IPS DF 4.7 (cell line): ENCODE results near the gene TNK2.
"Not testable (repeated sequence)": the region's sequence is repeated elsewhere in the genome, so short reads cannot be mapped to it uniquely, and the experiment has no call there.

Source experiments
- DNase-seq: peaks from one replicate; pipeline ENCODE4 v3.0.0-alpha.2; 2013; ENCODE audit warnings: low spot score; ENCODE audit errors: extremely low read depth

The TNK2 gene

GRCh38 chr3:195907934-195908693, at the start of gene TNK2:
Gene TNK2 (minus strand): TSS chr3:195908551. CDS start chr3:195888588, 19,963 bp downstream.
- DNase-seq = no peak

- no peak for DNase-seq
Observed at GRCh38 chr3:195956577-195956976, 48.2 kb upstream of the TNK2 start.

- not testable (repeated sequence) for DNase-seq
Observed at GRCh38 chr3:195955416-195955841, 47.1 kb upstream of the TNK2 start.

GRCh38 chr3:195954752-195955119, 46.4 kb upstream of the TNK2 start:
- DNase-seq = not testable (repeated sequence)

GRCh38 chr3:195954052-195954751, 45.9 kb upstream of the TNK2 start:
- peak; percentile 19 for DNase-seq

- DNase-seq = not testable (repeated sequence)
Observed at GRCh38 chr3:195952590-195952989, 44.2 kb upstream of the TNK2 start.

- not testable (repeated sequence) for DNase-seq
Observed at GRCh38 chr3:195951443-195952177, 43.3 kb upstream of the TNK2 start.

- DNase-seq = not testable (repeated sequence)
Observed at GRCh38 chr3:195950731-195951130, 42.4 kb upstream of the TNK2 start.

GRCh38 chr3:195950164-195950563, 41.8 kb upstream of the TNK2 start:
- DNase-seq = not testable (repeated sequence)

GRCh38 chr3:195946910-195947699, 38.8 kb upstream of the TNK2 start:
- not testable (repeated sequence) for DNase-seq

GRCh38 chr3:195941265-195941815, 33.0 kb upstream of the TNK2 start:
- not testable (repeated sequence) for DNase-seq

GRCh38 chr3:195940806-195941205, 32.5 kb upstream of the TNK2 start:
- DNase-seq = not testable (repeated sequence)

- DNase-seq = not testable (repeated sequence)
Observed at GRCh38 chr3:195939526-195940470, 31.4 kb upstream of the TNK2 start.

- not testable (repeated sequence) for DNase-seq
Observed at GRCh38 chr3:195933044-195933430, 24.7 kb upstream of the TNK2 start.

- DNase-seq = no peak
Observed at GRCh38 chr3:195932418-195933043, 24.2 kb upstream of the TNK2 start.

- no peak for DNase-seq
Observed at GRCh38 chr3:195931582-195932273, 23.4 kb upstream of the TNK2 start.

- DNase-seq = no peak
Observed at GRCh38 chr3:195929452-195929851, 21.1 kb upstream of the TNK2 start.

- no peak for DNase-seq
Observed at GRCh38 chr3:195921334-195921791, 13.0 kb upstream of the TNK2 start.
